Measurements from ENCODE around the gene NPY2R.

NPY2R gene, protein sequence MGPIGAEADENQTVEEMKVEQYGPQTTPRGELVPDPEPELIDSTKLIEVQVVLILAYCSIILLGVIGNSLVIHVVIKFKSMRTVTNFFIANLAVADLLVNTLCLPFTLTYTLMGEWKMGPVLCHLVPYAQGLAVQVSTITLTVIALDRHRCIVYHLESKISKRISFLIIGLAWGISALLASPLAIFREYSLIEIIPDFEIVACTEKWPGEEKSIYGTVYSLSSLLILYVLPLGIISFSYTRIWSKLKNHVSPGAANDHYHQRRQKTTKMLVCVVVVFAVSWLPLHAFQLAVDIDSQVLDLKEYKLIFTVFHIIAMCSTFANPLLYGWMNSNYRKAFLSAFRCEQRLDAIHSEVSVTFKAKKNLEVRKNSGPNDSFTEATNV

GRCh38 chr4:155208258-155209054 lies at the start of gene NPY2R:
Gene NPY2R (plus strand): TSS chr4:155208636. CDS start chr4:155213940, 5,304 bp downstream.
- DNase-seq, result no peak

GRCh38 chr4:155161357-155161756 lies 47.1 kb upstream of the NPY2R start:
- DNase-seq, result no peak

- DNase-seq, result no peak
These were observed 43.7 kb upstream of the NPY2R start for GRCh38 chr4:155164718-155165117.

DNA sequence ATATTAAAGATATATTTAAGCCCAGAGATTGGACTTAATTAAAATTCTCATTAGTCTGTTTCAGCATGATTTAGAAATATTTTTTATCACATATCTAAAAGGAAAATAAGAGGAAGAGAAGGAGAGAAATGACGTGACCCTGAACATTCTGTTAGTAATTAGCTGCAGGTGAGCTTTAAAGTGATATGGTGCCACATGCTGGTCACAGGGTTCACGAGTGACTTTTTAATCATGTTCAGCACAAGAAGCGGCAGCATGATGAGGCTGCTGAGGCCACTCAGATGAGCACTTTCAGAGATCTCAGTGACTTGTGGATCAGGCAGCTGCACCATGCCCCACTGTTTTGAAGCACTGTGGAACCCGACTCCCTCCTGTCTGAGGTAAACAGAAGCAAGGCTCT lies 37.9 kb upstream of the NPY2R start:
- DNase-seq, result no peak

DNA sequence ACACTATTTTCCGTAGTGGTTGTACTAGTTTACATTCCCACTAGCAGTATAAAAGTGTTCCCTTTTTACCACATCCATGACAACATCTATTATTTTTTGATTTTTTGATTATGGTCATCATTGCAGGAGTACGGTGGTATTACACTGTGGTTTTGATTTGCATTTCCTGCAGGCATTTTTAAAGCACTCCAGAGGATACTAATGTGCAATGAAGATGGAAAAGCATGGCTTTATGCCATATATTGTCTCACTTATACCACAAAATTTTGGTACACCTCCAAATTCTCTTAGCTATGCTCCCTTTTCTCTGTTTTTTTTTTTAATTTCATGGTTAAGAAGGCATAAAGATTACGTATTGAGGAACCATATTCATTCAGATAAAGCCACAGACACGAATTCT lies 35.1 kb upstream of the NPY2R start:
- no peak for DNase-seq

- DNase-seq, result no peak
These were observed 33.8 kb upstream of the NPY2R start for GRCh38 chr4:155174668-155175067.

DNA sequence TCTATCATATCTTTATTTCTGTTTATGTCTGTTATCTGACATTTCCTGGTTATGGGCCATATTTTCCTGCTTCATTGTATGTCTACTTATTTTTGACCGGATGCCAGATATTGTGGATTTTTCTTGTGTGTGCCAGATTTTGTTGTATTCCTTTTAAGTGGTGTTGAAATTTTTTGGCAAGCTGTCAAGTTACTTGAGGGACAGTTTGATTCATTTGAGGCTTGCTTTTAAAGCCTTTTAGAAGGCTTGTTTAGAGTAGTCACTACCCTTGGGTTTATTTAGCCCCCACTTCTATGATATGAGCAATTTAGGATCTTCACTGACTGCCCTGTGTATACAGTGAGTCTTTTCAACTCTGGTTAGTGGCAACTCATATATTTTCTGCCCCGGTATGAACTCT lies 29.2 kb upstream of the NPY2R start:
- no peak for DNase-seq

GRCh38 chr4:155186972-155187371 lies 21.5 kb upstream of the NPY2R start:
- no peak for DNase-seq

DNA sequence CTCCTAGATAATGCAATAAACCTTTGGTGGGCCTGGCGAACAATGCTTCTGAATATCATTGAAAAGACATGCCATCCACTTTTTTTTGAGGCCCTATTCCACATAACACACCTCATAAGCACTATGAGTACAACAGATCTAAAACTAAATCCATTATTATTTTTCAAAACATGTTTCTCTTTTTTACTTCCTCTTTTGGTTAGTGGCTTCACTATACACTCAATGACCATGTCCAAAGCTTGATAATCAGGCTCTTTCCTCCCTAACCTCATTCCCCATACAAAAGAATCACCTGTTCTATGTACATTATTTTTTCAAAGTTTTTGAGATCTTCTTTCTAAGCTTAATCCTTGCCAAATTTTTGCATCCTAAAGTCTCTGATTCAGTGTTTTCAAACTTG lies 20.4 kb upstream of the NPY2R start:
- DNase-seq, result no peak

DNA sequence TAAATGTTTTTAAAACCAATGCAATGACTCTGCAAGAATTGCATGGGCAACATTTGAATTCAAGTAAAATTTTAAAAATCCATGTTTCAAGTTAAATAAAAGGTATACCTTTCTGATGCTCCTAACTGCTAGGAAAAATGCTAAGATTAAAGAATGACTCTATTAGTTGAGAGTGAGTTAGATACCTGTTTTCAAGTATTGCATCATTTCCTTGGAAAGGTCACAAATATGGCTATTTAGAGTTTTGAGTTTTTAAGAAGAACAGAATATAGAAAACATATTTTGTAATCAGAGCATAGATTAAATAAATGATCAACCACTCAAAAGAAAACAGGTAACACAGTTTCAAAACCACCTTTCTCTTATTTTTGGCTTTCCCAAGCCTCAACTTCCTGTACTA lies 18.3 kb upstream of the NPY2R start:
- DNase-seq, result no peak

GRCh38 chr4:155197757-155198156 lies 10.7 kb upstream of the NPY2R start:
- no peak for DNase-seq

GRCh38 chr4:155207534-155208257 lies 740 bp upstream of the NPY2R start:
- DNase-seq, result no peak

DNA sequence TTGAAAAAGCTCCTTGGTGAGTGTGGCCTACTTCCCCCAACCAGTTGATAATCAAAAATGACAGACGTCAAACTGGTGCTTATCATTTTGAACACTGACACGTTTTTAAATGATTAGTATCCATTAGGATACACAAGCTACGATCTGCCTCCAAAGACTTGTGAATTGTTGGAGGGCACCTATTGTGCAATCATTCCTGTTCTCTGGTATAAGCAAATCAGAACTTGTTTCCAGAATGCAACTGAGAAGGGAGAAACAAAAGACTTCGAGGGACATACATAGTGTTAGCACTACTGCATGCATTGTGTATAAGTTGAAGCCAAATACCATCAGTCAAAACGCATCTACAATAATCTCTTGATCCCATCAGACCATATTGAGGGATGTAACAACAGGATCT lies 11.6 kb downstream of the NPY2R start:
- no peak for DNase-seq

GRCh38 chr4:155227131-155227530 lies 18.7 kb downstream of the NPY2R start:
- DNase-seq, result no peak

DNA sequence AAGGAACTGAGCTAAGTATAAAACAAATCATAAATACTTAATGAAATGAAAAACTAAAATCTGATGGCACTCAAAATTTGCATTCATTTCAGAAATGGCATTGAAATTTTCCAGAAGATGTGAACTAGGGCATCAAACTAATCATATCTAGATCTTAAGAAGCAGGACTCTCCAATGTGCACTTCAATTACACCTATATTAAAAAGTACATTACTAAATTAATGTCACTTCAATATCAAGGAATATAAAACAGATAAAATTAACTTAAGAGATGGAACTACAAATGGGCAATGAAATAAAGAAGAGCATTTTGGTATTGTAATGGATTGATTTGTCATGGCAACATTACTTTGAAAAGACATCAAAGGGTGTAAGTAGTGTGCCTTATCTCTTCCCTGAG lies 20.3 kb downstream of the NPY2R start:
- DNase-seq, result no peak

GRCh38 chr4:155232432-155232831 lies 24.0 kb downstream of the NPY2R start:
- no peak for DNase-seq

- DNase-seq, result no peak
These were observed 25.8 kb downstream of the NPY2R start for GRCh38 chr4:155234206-155234605.

- no peak for DNase-seq
These were observed 29.1 kb downstream of the NPY2R start for GRCh38 chr4:155237567-155237966.

GRCh38 chr4:155241225-155241624 lies 32.8 kb downstream of the NPY2R start:
- DNase-seq, result no peak

DNA sequence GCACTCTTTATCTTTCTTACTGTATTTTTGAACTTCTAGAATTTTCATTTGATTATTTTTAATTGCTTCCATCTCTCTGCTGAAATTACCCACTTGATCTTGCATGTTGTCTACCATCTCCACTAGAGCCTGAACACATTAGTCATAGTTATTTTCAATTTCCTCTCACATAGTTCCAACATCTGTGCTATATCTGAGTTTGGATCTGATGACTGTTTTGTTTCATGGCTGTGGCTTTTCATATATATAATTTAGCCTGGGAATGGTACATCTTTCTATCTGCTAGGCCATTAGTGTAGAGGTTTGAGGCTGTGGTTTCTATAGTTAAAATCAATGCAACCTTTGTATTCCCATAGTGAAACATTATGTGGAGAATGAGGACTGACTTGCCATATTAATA lies 33.2 kb downstream of the NPY2R start:
- DNase-seq, result no peak

DNA sequence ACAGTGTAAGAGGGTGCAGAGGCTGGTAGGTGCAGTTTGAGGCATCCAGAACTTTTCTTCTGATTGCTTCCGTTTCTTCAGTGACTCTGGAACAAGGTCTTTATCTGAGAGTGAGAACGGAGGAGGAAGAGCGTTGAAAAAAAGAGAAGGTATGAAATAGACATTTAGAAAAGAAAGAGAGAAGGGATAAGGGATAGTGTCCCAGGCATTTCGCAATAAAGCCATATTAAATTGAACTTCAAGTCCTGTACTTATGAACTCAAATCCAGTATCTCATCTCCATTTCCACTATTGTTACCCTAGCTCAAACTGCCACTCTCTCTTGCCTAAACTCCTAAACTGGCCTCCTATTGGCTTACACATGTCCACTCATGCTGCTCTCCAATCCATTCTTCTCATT lies 36.7 kb downstream of the NPY2R start:
- DNase-seq, result no peak

GRCh38 chr4:155248002-155248896 lies 39.8 kb downstream of the NPY2R start:
- DNase-seq, result no peak
